Right forelimb (tissue), 1 donor: ENCODE data around the gene AXIN1.
"Not testable (repeated sequence)": the region's sequence is repeated elsewhere in the genome, so short reads cannot be mapped to it uniquely, and the experiment has no call there.

Experiments used
- DNase-seq: peaks from one replicate; pipeline ENCODE4 v3.0.0-alpha.2; 2018

The AXIN1 gene

DNA sequence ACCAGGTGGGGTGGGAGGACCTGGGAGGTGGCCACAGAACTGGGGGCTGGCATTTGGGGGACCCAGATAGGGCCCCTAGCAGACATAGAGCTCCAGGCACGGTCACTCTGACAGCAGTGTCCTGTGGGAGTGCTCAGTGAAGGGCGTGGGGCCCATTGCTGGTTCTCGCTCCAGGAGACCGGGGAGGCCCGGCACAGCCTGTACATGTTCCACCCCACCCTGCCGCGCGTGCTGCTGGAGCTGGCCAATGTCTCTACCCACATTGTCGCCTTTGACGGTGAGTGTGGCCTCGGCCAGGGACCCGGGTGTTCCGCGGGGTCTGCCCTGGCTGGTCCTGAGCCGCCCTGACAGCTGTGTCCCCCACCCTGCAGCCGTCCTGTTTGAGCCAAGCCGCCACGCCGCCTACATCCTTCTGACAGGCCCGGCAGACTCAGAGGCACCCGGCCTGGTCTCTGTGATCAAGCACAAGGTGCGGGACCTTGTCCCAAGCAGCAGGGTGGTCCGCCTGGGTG lies 88.0 kb downstream of the AXIN1 start:
- no peak for DNase-seq

DNA sequence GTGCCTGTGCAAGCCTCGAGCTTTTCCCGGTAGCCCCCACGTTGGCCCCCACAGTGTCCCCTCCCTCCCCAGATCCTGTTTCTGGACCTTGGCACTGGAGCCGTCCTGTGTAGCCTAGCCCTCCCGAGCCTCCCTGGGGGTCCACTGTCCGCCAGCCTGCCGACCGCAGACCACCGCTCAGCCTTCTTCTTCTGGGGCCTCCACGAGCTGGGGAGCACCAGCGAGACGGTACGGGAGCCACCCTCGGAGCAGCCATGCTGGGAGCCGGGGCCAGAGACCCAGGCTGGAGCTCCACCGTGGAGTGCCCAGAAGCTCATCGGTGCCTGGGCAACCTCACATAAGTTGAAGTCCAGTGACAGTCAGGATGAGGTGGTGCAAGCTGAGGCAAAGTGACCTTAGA lies 88.6 kb downstream of the AXIN1 start:
- no peak for DNase-seq

DNA sequence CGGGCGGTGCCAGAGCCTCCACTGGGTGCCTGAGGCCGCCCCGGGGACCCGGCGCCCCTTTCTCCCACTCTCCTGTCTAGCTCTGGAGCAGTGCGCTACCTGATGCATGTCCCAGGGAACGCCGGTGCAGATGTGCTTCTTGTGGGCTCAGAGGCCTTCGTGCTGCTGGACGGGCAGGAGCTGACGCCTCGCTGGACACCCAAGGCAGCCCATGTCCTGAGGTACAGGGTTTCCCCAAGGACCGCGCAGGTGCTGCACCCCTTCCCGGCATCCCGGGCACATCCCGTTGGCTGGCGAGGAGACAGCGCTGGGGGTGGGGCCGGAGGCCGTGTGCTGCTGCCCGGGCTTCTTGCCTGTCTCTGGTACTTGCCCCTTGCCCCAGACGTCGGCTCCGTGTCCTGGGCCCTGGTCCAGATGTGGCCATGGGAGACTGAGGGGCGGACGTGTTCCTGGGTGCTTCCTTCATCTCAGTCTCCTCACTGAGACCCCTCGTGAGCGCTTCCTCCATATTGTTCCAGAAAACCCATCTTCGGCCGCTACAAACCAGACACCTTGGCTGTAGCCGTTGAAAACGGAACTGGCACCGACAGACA lies 89.2 kb downstream of the AXIN1 start:
- no peak for DNase-seq

DNA sequence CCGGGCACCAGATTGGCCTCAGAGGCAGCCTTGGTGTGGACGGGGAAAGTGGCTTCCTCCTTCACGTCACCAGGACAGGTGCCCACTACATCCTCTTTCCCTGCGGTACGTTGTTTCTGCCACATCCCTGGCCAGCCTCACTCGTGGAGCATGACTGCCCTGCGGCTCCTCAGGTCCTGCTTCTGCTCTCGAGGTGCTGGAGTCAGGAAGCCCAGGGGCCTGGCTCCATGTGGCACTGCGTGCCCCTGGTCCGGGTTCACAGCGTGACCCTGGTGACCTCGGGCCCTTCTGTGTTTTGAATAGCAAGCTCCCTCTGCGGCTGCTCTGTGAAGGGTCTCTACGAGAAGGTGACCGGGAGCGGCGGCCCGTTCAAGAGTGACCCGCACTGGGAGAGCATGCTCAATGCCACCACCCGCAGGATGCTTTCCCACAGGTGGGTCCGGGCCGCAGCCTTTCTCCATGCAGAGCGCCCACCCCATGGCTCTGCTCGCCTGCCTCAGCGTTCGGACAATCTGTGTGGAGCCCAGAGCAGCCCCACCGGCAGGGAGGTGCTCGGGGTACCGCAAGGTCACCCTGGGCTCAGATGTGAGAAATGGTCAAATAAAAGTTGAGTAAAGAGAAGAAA lies 90.3 kb downstream of the AXIN1 start:
- no peak for DNase-seq

DNA sequence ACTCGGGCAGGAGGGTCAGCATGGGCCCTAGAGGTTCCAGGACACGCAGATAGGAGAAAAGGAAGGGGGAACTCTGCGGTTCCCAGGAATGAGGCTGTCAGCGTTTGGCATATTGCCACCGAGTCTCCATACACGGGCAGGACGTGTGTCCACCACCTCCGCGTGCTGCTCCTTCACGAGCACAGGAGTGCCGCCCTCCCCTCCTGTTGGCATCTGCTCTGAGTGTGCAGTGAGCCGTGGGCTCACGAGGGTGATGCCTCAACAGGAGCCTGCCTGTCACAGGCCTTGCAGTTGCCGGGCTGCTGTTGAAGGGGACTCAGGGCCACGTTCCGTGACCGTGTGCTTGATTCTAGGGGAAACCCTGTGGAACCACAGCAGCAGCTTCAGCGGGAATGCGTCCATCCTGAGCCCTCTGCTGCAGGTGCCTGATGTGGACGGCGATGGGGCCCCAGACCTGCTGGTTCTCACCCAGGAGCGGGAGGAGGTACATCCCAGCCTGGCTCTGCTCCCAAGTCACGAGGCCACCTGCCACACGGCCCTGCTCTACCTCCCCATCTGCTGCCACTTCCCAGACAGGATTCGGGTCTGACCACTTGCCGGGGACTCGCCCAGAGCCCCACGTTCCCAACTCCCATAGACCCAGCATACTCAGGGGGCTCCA lies 91.4 kb downstream of the AXIN1 start:
- DNase-seq, result no peak

DNA sequence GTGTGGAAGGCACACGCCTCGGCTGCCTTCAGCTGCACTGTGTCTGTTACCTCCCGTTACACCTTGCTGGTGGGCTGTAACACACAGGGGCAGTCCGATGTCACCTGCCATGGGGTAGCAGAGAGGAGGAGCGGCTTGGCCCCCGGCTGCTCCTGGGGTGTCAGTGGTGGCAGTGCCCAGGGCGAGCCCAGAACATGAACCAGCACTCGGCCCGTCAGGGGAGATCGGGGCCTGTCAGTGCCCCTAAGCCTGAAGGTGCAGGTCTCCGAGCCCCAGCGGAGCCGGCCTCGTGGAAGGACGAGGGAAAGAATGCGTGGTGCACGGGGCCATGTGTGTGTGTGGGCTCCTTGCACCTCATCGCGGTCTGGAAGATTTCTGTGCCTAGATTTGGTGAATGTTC lies 92.2 kb downstream of the AXIN1 start:
- no peak for DNase-seq

DNA sequence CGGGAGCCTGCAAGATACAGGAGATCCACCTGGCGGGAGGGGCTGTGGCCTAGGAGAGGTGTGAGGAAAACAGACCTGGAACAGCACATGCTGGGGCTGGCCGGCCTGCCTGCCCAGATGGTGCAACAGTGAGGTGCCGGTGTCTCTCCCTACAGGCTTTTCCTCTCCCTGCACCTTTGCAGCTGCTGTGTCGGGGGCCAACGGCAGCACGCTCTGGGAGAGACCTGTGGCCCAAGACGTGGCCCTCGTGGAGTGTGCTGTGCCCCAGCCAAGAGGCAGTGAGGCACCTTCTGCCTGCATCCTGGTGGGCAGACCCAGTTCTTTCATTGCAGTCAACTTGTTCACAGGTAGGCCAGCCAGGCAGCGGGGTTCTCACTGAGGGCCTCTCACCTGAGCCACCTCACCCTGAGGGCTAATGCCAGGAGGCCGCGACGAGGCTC lies 92.7 kb downstream of the AXIN1 start:
- no peak for DNase-seq

DNA sequence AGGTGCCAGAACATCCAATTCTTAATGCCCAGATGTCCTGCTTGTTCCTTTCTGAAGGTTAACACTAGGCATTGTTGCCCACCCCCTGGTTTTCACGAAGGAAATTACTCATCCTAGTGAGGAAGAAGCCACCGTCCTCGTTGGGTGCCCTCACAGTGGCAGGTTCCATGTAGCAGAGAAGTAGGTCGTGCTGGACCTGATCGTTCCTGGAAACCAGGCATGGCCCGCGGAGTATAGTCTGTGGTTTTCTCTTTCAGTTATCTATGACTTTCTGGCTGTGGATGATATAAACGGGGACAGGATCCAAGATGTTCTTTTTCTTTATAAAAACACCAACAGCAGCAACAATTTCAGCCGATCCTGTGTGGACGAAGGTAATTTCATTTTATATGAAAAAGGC lies 93.3 kb downstream of the AXIN1 start:
- no peak for DNase-seq

DNA sequence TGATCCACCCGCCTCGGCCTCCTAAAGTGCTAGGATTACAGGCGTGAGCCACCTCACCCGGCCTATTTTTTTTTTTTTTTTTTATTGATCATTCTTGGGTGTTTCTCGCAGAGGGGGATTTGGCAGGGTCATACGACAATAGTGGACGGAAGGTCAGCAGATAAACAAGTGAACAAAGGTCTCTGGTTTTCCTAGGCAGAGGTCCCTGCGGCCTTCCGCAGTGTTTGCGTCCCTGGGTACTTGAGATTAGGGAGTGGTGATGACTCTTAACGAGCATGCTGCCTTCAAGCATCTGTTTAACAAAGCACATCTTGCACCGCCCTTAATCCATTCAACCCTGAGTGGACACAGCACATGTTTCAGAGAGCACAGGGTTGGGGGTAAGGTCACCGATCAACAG lies 94.4 kb downstream of the AXIN1 start:
- not testable (repeated sequence) for DNase-seq

DNA sequence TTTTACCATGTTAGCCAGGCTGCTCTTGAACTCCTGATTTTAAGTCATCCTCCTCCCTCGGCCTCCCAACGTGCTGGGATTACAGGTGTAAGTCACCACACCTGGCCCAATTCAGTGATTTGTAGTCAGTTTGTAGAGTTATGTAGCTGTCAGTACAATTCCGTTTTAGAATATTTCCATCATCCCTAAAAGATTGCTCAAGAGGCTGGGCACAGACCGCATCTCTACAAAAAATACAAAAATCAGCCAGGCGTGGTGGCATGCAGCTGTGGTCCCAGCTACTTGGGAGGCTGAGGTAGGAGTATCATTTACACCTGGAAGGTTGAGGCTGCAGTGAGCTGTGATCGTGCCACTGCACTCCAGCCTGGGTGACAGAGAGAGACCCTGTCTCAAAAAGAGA lies 97.3 kb downstream of the AXIN1 start:
- no peak for DNase-seq

DNA sequence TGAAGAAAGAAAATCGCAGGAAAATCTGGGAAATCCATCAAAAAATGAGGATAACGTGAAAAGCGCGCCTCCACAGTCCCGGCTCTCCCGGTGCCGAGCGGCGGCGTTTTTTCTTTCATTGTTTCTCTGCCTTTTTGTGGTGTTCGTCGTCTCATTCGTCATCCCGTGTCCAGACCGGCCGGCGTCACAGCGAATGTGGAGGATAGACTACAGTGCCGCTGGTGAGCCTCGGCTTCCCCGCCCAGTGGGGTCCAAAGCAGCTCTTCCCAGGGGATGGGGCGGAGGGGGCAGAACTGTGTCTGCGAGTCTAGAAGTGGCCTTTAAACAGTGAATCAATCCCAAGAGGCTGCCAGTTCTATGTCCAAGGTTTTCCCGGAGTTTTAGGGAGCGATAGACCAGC lies 98.1 kb downstream of the AXIN1 start:
- DNase-seq, result no peak

DNA sequence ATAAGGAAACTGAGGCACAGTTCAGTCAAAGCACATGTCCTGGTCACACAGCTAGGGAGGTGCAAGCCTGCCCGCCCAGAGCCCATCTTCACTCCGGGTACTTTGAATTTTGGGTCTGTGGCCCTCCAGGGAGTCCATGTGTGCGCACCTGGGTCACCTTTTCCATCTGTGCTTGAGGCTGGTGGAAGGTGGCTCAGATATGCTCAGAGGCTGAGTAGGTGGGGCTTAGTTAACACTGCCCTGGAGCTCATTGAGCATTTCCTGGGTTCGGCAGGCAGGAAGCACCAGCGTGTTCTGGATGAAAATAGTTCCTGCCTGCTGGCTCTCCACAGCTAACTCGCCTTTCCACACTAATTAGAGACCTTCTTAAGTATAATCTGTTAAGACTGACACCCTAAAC lies 98.7 kb downstream of the AXIN1 start:
- no peak for DNase-seq

DNA sequence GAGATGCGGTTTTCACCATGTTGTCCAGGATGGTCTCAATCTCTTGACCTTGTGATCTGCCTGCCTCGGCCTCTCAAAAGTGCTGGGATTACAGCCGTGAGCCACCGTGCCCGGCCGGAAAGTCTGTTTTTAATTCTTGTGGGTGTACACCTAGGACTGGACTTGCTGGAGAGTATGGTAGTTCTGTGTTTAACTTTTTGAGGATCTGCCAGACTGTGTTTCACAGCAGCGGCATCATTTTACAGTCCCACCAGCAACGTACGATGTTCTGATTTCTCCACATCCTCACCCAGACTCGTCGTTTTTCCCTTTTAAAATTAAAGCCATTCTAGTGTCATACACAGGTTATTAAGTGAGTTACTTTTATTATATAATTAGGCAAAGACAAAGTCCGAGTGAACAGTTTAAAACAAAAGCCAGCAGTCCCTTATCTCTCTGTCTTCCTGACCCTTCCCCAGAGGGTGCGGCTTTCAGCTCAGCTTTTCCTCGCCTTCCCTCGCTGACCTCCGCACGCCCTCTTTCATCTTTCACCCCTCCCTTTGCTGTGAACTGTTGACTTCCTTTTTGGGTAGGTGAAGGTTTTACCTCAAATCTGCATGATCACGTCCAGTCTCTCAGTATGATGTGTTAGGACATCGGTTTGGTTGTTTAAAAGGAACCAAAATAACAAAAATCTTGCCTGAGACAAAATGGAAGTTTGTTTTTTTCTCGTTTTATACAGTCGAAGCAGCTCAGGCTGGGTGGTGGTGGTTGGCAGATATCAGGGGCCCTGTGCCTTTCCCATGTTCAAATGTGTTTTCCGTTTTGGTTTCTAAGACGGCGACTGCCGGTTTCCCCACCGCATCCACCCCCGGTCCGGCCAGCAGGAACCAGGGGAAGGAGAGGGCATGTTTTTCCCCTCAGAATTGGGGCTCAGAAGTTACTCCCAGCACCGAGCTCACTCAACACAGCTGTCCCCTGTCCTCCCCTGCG lies 99.9 kb downstream of the AXIN1 start:
- no peak for DNase-seq

DNA sequence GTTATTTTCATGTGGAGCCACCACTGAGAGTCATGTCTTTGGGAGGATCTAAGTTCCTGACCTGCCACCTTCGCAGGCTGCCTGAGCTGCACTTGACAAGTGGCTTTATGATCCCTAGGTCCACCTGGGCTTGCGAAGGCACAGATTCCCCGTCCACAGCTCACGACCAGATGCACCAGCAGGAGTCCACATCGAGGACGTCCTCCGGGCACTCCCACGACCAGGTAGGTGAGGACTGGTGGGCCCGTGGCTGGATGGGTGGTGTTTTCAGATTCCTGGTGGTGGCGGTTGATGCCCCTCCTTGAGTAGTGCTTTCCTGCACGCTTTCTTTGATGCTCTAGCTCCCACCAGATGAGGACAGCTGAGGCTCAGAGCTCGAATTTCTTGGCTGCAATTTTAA lies 103.1 kb downstream of the AXIN1 start:
- DNase-seq, result no peak

DNA sequence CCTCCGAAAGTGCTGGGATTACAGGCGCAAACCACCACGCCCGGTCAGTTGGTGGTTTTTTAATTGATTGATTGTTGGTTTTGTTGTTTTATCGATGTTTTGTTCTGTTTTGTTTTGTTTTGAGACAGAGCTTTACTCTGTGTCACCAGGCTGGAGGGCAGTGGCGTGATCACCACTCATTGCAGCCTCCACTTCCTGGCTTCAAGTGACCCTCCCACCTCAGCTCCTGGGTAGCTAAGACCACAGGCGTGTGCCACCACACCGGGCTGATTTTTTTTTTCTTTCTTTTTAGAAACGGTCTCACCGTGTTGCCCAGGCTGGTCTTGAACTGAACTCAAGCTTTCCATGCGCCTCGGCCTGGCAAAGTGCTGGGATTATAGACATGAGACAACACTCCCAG lies 105.5 kb downstream of the AXIN1 start:
- DNase-seq, result no peak

DNA sequence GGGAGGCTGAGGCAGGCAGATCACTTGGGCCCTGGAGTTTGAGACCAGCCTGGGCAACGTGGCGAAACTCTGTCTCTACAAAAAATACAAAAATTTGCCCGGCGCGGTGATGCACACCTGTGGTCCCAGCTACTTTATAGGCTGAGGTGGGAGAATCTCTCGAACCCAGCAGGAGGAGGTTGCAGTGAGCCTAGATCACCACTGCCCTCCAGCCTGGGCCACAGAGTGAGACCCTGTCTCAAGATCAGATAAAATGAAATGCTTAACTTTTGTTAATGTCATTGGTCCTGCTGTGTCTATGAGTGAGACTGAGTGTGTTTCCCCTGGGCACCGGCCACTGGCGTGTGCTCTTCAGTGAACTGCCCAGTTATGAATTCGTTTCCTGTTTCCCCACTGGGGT lies 107.4 kb downstream of the AXIN1 start:
- DNase-seq, result no peak

DNA sequence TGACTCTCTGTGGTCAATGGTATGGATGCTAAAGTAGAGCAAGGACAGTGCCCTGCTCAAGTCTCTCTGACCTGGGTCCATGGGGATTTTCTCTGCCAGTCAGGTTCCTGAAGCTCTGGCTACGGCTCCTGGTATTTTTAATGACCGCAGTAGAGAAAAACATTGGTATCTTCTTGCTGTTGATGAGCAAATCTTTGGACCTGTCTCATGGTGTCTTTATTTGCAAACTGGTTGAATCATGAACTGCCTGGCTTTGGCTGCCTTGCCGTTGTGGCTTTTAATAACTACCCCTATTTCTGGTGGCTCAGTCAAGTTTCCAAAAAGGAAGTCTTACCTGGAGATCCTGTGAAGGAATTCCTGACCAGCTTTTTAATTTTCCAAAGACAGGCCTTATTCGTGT lies 109.2 kb downstream of the AXIN1 start:
- no peak for DNase-seq

DNA sequence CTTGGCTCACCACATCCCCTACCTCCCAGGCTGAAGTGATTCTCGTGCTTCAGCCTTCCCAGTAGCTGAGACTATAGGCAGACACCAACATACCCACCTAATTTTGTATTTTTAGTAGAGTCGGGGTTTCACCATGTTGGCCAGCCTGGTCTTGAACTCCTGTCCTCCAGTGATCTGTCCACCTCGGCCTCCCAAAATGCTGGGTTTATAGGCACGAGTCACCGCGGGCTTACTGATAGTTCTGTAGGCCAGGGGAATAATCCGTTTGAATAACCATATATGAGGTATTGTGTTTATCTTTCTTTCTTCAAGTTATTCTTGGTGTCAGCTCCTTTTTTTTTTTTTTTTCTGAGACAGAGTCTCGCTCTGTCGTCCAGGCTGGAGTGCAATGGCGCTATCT lies 110.2 kb downstream of the AXIN1 start:
- DNase-seq, result no peak

DNA sequence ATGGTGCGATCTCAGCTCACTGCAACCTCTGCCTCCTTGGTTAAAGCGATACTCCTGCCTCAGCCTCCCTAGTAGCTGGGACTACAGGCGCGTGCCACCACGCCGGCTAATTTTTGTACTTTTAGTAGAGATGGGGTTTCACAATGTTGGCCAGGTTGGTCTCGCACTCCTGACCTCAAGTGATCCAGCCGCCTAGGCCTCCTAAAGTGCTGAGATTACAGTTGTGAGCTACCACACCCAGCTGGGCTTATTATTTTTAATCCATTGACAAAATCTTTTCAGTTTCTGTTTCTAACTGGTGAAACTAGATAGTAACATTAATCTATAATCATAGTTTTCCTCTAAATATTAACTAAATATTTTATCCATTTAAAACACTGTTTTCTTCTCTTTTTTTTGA lies 112.0 kb downstream of the AXIN1 start:
- DNase-seq, result no peak

DNA sequence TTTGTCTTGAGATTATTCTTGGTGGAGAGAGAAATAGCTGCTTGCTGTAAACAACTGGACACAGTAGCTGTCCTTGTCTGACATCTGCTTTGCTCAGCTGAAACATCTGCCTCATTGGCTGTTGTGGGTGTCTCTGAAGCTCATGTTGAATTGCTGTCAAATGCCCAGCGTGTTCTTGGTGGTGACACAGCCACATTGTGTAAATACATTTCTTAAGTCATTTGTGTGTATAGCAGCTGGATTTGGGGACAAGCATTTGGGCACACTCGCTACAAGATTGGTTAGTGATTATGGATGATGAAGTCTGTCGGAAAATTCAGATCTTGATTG lies 112.6 kb downstream of the AXIN1 start:
- DNase-seq, result no peak
